Esophagus squamous epithelium (tissue), 5 donors: Measurements from ENCODE around the gene DLG5. TPM values are rescaled to one million over a fixed set of nuclear protein-coding genes. Genes with fewer than 3 reads are reported as not detected.

Experiments
- DNase-seq: peaks from one replicate; lab custom pipeline; 2025; lab: John Stamatoyannopoulos, UW
- H3K27ac ChIP-seq, 4 donors: fragments of 200-600 bp; sonication (generic); one replicate each; pipeline ENCODE4 v1.5.1; 2016 to 2019; ENCODE audit warnings: mild to moderate bottlenecking in 1 of 4
- H3K27me3 ChIP-seq, 4 donors: fragments of 200-600 bp; sonication (generic); 1 replicate in 3 of 4; 2 replicates in 1 of 4; pipeline versions ENCODE4 v1.5.1 to v1.6.0; 2017 to 2021; ENCODE audit warnings: antibody characterized with exemption in 1 of 4
- H3K36me3 ChIP-seq, 3 donors: fragments of 200-600 bp; sonication (generic); one replicate each; pipeline ENCODE4 v1.5.1; 2016 to 2019
- H3K4me1 ChIP-seq, 3 donors: fragments of 200-600 bp; sonication (generic); one replicate each; pipeline ENCODE4 v1.5.1; 2017 to 2019
- H3K4me3 ChIP-seq, 4 donors: fragments of 200-600 bp; sonication (generic); 1 replicate in 3 of 4; 2 replicates in 1 of 4; pipeline ENCODE4 v1.5.1; 2016 to 2019; ENCODE audit warnings: mild to moderate bottlenecking in 2 of 4, moderate library complexity in 1 of 4
- H3K9me3 ChIP-seq, 3 donors: fragments of 200-600 bp; sonication (generic); one replicate each; pipeline ENCODE4 v1.5.1; 2016 to 2019
- CTCF ChIP-seq, 6 experiments: fragments of 450-650 bp in 4 of 6; fragments of 200-600 bp in 2 of 6; sonication (generic) in 2 of 6; IDR thresholded peaks; one replicate each; pipeline ENCODE4 v1.5.1; 2016 to 2019; ENCODE audit warnings: antibody characterized with exemption in 6 of 6, mild to moderate bottlenecking in 4 of 6, moderate library complexity in 4 of 6
- POLR2A ChIP-seq, 4 donors: fragments of 450-650 bp; IDR thresholded peaks; one replicate each; pipeline ENCODE4 v1.6.1; 2017; ENCODE audit warnings: antibody characterized with exemption in 4 of 4, mild to moderate bottlenecking in 4 of 4, moderate library complexity in 3 of 4
- WGBS, 2 donors: methylation state at CpG; one replicate each; pipeline ENCODE4 v1.1.5; 2018; 5-methylcytosine and 5-hydroxymethylcytosine counted together
- intact Hi-C: fragments of 100-400 bp; cut with DNase I; formaldehyde crosslinking; loops from one replicate; pipeline ENCODE4 v1.15.0; 2022
- total RNA-seq, 4 donors: library from RNA; depleted of rRNA; stranded (reverse); fragments of >200 nt; gene quantifications; one replicate each; pipeline ENCODE4 v1.1.0, GENCODE V29; 2016
- donor health status: DM: yes; HTN: yes; CAD: no.

DLG5 gene
- total RNA-seq, 4 donors from 2014 or later, result 34.1 to 50.9 (median 41.3) TPM

GRCh38 chr10:77890097-77890496 lies 36.5 kb downstream of the DLG5 start:
- 76 to 82% methylated on average over 7 of the region's 7 CpGs for WGBS, 2 donors
- H3K27ac ChIP-seq, result peak overlapping the region in 3 of 4 donors; percentile 77 to 82 (median 79)

GRCh38 chr10:77889277-77889903 lies 37.2 kb downstream of the DLG5 start:
- no peak overlapping the region for H3K4me3 ChIP-seq
- H3K4me1 ChIP-seq, result peaks cover 44 to 97% (median 60%) of the 10 kb centered on the region in 3 donors
- DNase-seq, result no peak
- no peaks in the 10 kb centered on the region for H3K9me3 ChIP-seq
- no peaks in the 10 kb centered on the region for H3K27me3 ChIP-seq
- H3K36me3 ChIP-seq, result no peaks in the 10 kb centered on the region
- H3K27ac ChIP-seq, result peak overlapping the region; percentile 40 to 82 (median 78)
- intact Hi-C loops, result no loop called here
- 43 to 62% methylated on average over 7 to 8 of the region's 8 CpGs for WGBS, 2 donors
- TF ChIP-seq POLR2A (IDR thresholded peaks at IDR 0.05) (no peak), CTCF (IDR thresholded peaks at IDR 0.05) (no peak)

More at GRCh38 chr10:77890097-77890496, 36.5 kb downstream of the DLG5 start:
- Histone ChIP-seq H3K4me1 (peaks cover 46 to 100% (median 66%) of the 10 kb centered on the region in 3 donors), H3K36me3 (no peaks in the 10 kb centered on the region), H3K4me3 (no peak overlapping the region), H3K9me3 (no peaks in the 10 kb centered on the region), H3K27me3 (no peaks in the 10 kb centered on the region)
- no peak for TF ChIP-seq POLR2A (IDR thresholded peaks at IDR 0.05)
- peak in 1 of 6 experiments; percentile 7 for TF ChIP-seq CTCF (IDR thresholded peaks at IDR 0.05)
- intact Hi-C loops, result no loop called here
- DNase-seq, result no peak

GRCh38 chr10:77888356-77888703 lies 38.2 kb downstream of the DLG5 start:
- Histone ChIP-seq H3K4me3 (peak overlapping the region in 3 of 4 donors; percentile 5 to 40 (median 12)), H3K27ac (peak overlapping the region; percentile 40 to 82 (median 78)), H3K27me3 (no peaks in the 10 kb centered on the region), H3K4me1 (peaks cover 44 to 94% (median 57%) of the 10 kb centered on the region in 3 donors), H3K9me3 (no peaks in the 10 kb centered on the region), H3K36me3 (no peaks in the 10 kb centered on the region)
- intact Hi-C loops, result no loop called here
- WGBS, 2 donors, result 53 to 55% methylated on average over 7 of the region's 7 CpGs
- TF ChIP-seq CTCF (IDR thresholded peaks at IDR 0.05), result no peak
- TF ChIP-seq POLR2A (IDR thresholded peaks at IDR 0.05), result no peak
- DNase-seq, result no peak

- H3K27ac ChIP-seq, result peak overlapping the region; percentile 40 to 82 (median 78)
- 26 to 28% methylated on average over 9 to 10 of the region's 11 CpGs for WGBS, 2 donors
- no peaks in the 10 kb centered on the region for H3K9me3 ChIP-seq
- H3K4me3 ChIP-seq, result peak overlapping the region in 3 of 4 donors; percentile 5 to 40 (median 12)
- intact Hi-C loops, result no loop called here
- TF ChIP-seq CTCF (IDR thresholded peaks at IDR 0.05) (no peak), POLR2A (IDR thresholded peaks at IDR 0.05) (no peak)
- DNase-seq, result no peak
- peaks cover 44 to 94% (median 52%) of the 10 kb centered on the region in 3 donors for H3K4me1 ChIP-seq
- H3K36me3 ChIP-seq, result no peaks in the 10 kb centered on the region
- no peaks in the 10 kb centered on the region for H3K27me3 ChIP-seq
Observed at GRCh38 chr10:77887631-77888355, 38.8 kb downstream of the DLG5 start.

- Histone ChIP-seq H3K9me3 (no peaks in the 10 kb centered on the region), H3K27ac (peak overlapping the region; percentile 40 to 84 (median 80)), H3K27me3 (no peaks in the 10 kb centered on the region), H3K36me3 (no peaks in the 10 kb centered on the region), H3K4me3 (no peak overlapping the region), H3K4me1 (peaks cover 43 to 92% (median 44%) of the 10 kb centered on the region in 3 donors)
- intact Hi-C loops, result no loop called here
- WGBS, 2 donors, result 75 to 88% methylated on average over 4 of the region's 4 CpGs
- DNase-seq, result no peak
- no peak for TF ChIP-seq POLR2A (IDR thresholded peaks at IDR 0.05)
- TF ChIP-seq CTCF (IDR thresholded peaks at IDR 0.05), result no peak
Observed at GRCh38 chr10:77886795-77887355, 39.7 kb downstream of the DLG5 start.
